HG03280 (cell line): ENCODE data around the gene AAGAB.
"Not testable (repeated sequence)": the region's sequence is repeated elsewhere in the genome, so short reads cannot be mapped to it uniquely, and the experiment has no call there.

Experiments
- ATAC-seq: cut with Tn5 transposase; IDR thresholded peaks from one replicate; pipeline ENCODE4 v1.9.1; 2021; ENCODE audit warnings: mild to moderate bottlenecking, moderate library complexity; ENCODE audit not compliant: unreplicated experiment

The AAGAB gene

GRCh38 chr15:67154249-67154648 is 100.2 kb downstream of the AAGAB start:
- no peak for ATAC-seq

DNA sequence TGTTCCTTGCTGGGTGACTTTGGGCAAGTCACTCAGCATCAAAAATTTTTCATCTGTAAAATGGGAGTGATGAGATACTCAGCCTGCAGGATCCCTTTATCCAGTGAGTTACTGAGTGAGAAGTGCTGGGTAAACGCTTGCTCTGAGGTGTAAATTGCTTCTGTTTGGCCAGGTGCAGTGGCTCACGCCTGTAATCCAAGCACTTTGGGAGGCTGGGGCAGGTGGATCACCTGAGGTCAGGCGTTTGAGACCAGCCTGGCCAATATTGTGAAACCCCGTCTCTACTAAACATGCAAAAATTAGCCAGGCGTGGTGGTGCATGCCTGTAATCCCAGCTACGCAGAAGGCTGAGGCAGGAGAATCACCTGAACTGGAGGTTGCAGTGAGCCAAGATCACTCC is 101.4 kb downstream of the AAGAB start:
- ATAC-seq: not testable (repeated sequence)

DNA sequence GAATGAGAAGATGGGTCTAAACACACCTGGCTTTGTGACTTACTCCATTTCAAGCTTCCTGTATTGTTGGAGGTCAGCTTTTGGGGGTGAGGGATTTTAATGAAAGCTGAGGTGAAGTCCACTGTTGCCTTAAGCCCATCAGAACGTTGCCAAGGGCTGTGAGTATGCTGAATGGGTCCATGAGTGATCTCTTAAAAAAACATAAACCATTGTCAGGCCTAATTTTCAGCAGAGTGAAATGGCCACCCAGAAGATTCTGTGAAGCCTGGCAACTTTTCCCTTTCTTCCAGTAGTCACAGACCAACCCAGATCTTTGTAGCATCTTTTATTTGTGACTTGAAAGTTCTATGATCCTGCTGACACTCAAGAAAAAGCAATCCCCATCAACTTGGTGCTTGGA is 102.0 kb downstream of the AAGAB start:
- no peak for ATAC-seq
